HepG2 (cell line): ENCODE measurements around the gene ELAC1. TPM values are rescaled to one million over a fixed set of nuclear protein-coding genes. Genes with fewer than 3 reads are reported as not detected.

Experiments
- ATAC-seq: fragments of 200-7000 bp; cut with Tn5 transposase; 3 replicates; pipeline ENCODE4 v1.9.1; 2020; ENCODE audit warnings: mild to moderate bottlenecking, moderate library complexity
- BruUV-seq: library from RNA; stranded (reverse); fragments of 400-500 nt; replicated peaks from 2 replicates; lab custom pipeline; 2021; lab: Mats Ljungman, UMichigan
- CTCF ChIA-PET: fragments of 300-600 bp; formaldehyde crosslinking; extraction: SDS; loops from one replicate; lab custom pipeline; 2021; ENCODE audit warnings: low total read pairs, inconsistent platforms, low intra/inter-chr PET ratio; lab: Yijun Ruan, JAX
- POLR2A ChIA-PET: fragments of 350-600 bp; sonication (Branson Sonifier 250); formaldehyde crosslinking; loops from one replicate; lab custom pipeline; 2020; ENCODE audit warnings: antibody characterized with exemption, inconsistent platforms; lab: Yijun Ruan, JAX
- DNase-seq: peaks from one replicate; pipeline ENCODE4 v3.0.0-alpha.2; 2015; ENCODE audit warnings: low spot score
- FAIRE-seq: peaks from 3 replicates; lab custom pipeline; 2011; peaks lifted over from hg19 to GRCh38; lab: Jason Lieb, UNC
- H2AFZ ChIP-seq: one replicate; pipeline ENCODE4 v1.6.1; 2011; ENCODE audit warnings: low read length, inconsistent platforms
- H3K27ac ChIP-seq: fragments of 300-600 bp; 3 replicates; pipeline ENCODE4 v1.8.0; 2011; ENCODE audit warnings: mixed run types, mild to moderate bottlenecking, mixed read lengths, low read length, inconsistent platforms; ENCODE audit not compliant: insufficient read depth; ENCODE audit errors: extremely low read length
- H3K27me3 ChIP-seq, 2 experiments: fragments of 200-600 bp in 1 of 2; 2 replicates in 1 of 2; 3 replicates in 1 of 2; pipeline versions ENCODE4 v1.6.0 to v1.8.0; 2011; ENCODE audit warnings: low read length in 2 of 2, mild to moderate bottlenecking in 2 of 2, moderate library complexity in 2 of 2, inconsistent platforms in 1 of 2; ENCODE audit not compliant: insufficient read depth in 2 of 2, control insufficient read depth in 1 of 2
- H3K36me3 ChIP-seq, 2 experiments: fragments of 200-600 bp in 1 of 2; replicated peaks in 1 of 2; 2 replicates in 1 of 2; 3 replicates in 1 of 2; pipeline versions ENCODE4 v1.5.1 to v1.8.0; 2011; ENCODE audit warnings: low read length in 2 of 2, inconsistent platforms in 1 of 2; ENCODE audit not compliant: insufficient read depth in 2 of 2, control insufficient read depth in 1 of 2
- H3K4me1 ChIP-seq: 2 replicates; pipeline ENCODE4 v1.5.1; 2012; ENCODE audit warnings: low read length, inconsistent platforms; ENCODE audit not compliant: insufficient read depth
- H3K4me2 ChIP-seq: 2 replicates; pipeline ENCODE4 v1.6.0; 2011; ENCODE audit warnings: low read depth, low read length, inconsistent platforms
- H3K4me3 ChIP-seq, 3 experiments: fragments of 200-600 bp in 1 of 3; sonication (generic), shearing (Covaris generic) in 1 of 3; replicated peaks in 1 of 3; 2 replicates each; pipeline ENCODE4 v1.5.1; 2011 to 2016; ENCODE audit warnings: low read length in 3 of 3, inconsistent platforms in 2 of 3, low read depth in 2 of 3, mild to moderate bottlenecking in 2 of 3, control low read depth in 1 of 3, mixed read lengths in 1 of 3; ENCODE audit not compliant: insufficient read depth in 1 of 3
- H3K79me2 ChIP-seq: one replicate; pipeline ENCODE4 v1.6.1; 2011; ENCODE audit warnings: low read length, inconsistent platforms; ENCODE audit not compliant: insufficient read depth
- H3K9ac ChIP-seq: 2 replicates; pipeline ENCODE4 v1.6.0; 2011; ENCODE audit warnings: mild to moderate bottlenecking, low read depth, low read length, inconsistent platforms; ENCODE audit not compliant: insufficient read depth
- H3K9me3 ChIP-seq: 2 replicates; pipeline ENCODE4 v1.5.1; 2012; ENCODE audit warnings: mild to moderate bottlenecking, low read length
- H4K20me1 ChIP-seq: 2 replicates; pipeline ENCODE4 v1.6.0; 2011; ENCODE audit warnings: inconsistent platforms, mild to moderate bottlenecking, low read length, moderate library complexity; ENCODE audit not compliant: insufficient read depth
- AKAP8 ChIP-seq: sonication (generic); formaldehyde crosslinking; IDR thresholded peaks from 2 replicates; pipeline ENCODE4 v1.5.1; 2020; ENCODE audit warnings: mild to moderate bottlenecking, missing genetic modification reagents
- MAF1 ChIP-seq: sonication (generic); formaldehyde crosslinking; IDR thresholded peaks from 2 replicates; pipeline ENCODE4 v1.5.0; 2020; ENCODE audit warnings: missing genetic modification reagents, borderline replicate concordance
- MEF2D ChIP-seq: sonication (generic); formaldehyde crosslinking; IDR thresholded peaks from 2 replicates; pipeline ENCODE4 v1.5.1; 2020; ENCODE audit warnings: mild to moderate bottlenecking, missing genetic modification reagents
- RFX1 ChIP-seq: fragments of 450-650 bp; IDR thresholded peaks from 2 replicates; pipeline ENCODE4 v1.6.1; 2017
- SP5 ChIP-seq: IDR thresholded peaks from 2 replicates; pipeline ENCODE4 v1.6.1; 2016; ENCODE audit warnings: low read depth, borderline replicate concordance
- TARDBP ChIP-seq: sonication (generic); formaldehyde crosslinking; IDR thresholded peaks from 2 replicates; pipeline ENCODE4 v1.8.0; 2022; ENCODE audit warnings: mild to moderate bottlenecking, missing genetic modification reagents
- TMF1 ChIP-seq: sonication (generic); formaldehyde crosslinking; IDR thresholded peaks from 2 replicates; pipeline ENCODE4 v1.8.1; 2022; ENCODE audit warnings: low read depth, missing genetic modification reagents
- TSC22D2 ChIP-seq: sonication (generic); formaldehyde crosslinking; IDR thresholded peaks from 2 replicates; pipeline ENCODE4 v1.5.1; 2020; ENCODE audit warnings: missing genetic modification reagents, mild to moderate bottlenecking, borderline replicate concordance
- XRCC5 ChIP-seq: fragments of 200-400 bp; formaldehyde crosslinking; optimal IDR thresholded peaks from 2 replicates; pipeline ENCODE3; 2017; ENCODE audit warnings: mild to moderate bottlenecking, low read length
- ZFP82 ChIP-seq: sonication (generic); formaldehyde crosslinking; IDR thresholded peaks from 2 replicates; pipeline ENCODE4 v1.5.1; 2020; ENCODE audit warnings: mild to moderate bottlenecking, missing genetic modification reagents, borderline replicate concordance
- ZNF12 ChIP-seq: sonication (generic); formaldehyde crosslinking; IDR thresholded peaks from 2 replicates; pipeline ENCODE4 v1.5.0; 2020; ENCODE audit warnings: missing genetic modification reagents
- ZNF446 ChIP-seq: sonication (generic); formaldehyde crosslinking; IDR thresholded peaks from 2 replicates; pipeline ENCODE4 v1.5.0; 2020; ENCODE audit warnings: mild to moderate bottlenecking, missing genetic modification reagents
- ZNF510 ChIP-seq: sonication (generic); formaldehyde crosslinking; IDR thresholded peaks from 2 replicates; pipeline ENCODE4 v1.4.0; 2020; ENCODE audit warnings: low read depth, mild to moderate bottlenecking, missing genetic modification reagents
- ZNF879 ChIP-seq: sonication (generic); formaldehyde crosslinking; IDR thresholded peaks from 2 replicates; pipeline ENCODE4 v1.8.1; 2023; ENCODE audit warnings: missing genetic modification reagents
- WGBS: methylation state at CpG from one replicate; pipeline ENCODE4 v1.1.6; 2017; ENCODE audit warnings: low lambda C conversion rate; 5-methylcytosine and 5-hydroxymethylcytosine counted together
- in situ Hi-C: cut with HindIII; loops from 2 replicates; pipeline ENCODE4 v1.10.0; 2017; ENCODE audit warnings: low pct_unique_long_range_greater_than_20kb; ENCODE audit not compliant: extremely low pct_ligation_motif_present
- intact Hi-C: fragments of 100-400 bp; cut with micrococcal nuclease; formaldehyde crosslinking; loops from one replicate; pipeline ENCODE4 v1.10.0; 2022; ENCODE audit not compliant: unreplicated experiment
- polyA plus RNA-seq, 8 experiments: library from polyadenylated mRNA; depleted of rRNA in 3 of 8; stranded (reverse) in 7 of 8; unstranded in 1 of 8; fragments of >200 nt; fragmentation: Illumina TruSeq in 4 of 8; extraction: Trizol in 4 of 8; gene quantifications; 2 replicates each; pipeline versions ENCODE4 v1.2.1 to v1.2.3, GENCODE V29; 2011 to 2016; ENCODE audit warnings: low read depth in 4 of 8, missing spikeins in 1 of 8, mixed read lengths in 1 of 8; ENCODE audit not compliant: insufficient read depth in 1 of 8
- total RNA-seq, 5 experiments: library from RNA; depleted of rRNA; stranded (reverse); fragments of >200 nt; fragmentation: Illumina TruSeq; extraction: Trizol; gene quantifications; 2 replicates each; pipeline ENCODE4 v1.2.3, GENCODE V29; 2016; ENCODE audit warnings: low read depth in 1 of 5
- TF ChIP-seq, protein P1 (sequence below): sonication (generic); formaldehyde crosslinking; conservative IDR thresholded peaks from 2 replicates; pipeline ENCODE4 v1.8.1; 2023; ENCODE audit warnings: missing genetic modification reagents

The ELAC1 gene
- total and polyA plus RNA-seq, 2 of the 13 experiments (the other 11 are each of a cell fraction or from before 2014, with no cell fraction given), result 1.9 to 3.6 TPM

DNA sequence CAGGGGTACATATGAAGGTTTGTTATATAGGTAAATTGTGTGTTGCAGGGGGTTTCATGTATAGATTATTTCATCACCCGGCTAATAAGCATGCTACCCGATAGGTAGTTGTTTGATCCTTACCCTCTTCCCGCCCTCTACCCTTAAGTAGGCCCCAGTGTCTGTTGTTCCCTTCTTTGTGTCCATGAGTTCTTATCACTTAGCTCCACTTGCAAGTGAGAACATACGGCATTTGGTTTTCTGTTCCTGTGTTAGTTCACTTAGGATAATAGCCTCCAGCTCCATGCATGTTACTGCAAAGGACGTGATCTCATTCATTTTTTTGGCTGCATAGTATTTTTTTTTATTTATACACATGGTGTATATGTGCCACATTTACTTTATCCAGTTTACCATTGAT is 34.2 kb upstream of the ELAC1 start:
- CTCF ChIA-PET, result no interaction called here
- ATAC-seq (no peak), DNase-seq (no peak), FAIRE-seq (no peak)
- no peak overlapping the region for H2AFZ ChIP-seq
- no peak overlapping the region for H3K4me2 ChIP-seq
- no peaks in the 10 kb centered on the region for H3K79me2 ChIP-seq
- no peaks in the 10 kb centered on the region for H3K4me1 ChIP-seq
- no peaks in the 10 kb centered on the region for H3K9me3 ChIP-seq
- H3K27ac ChIP-seq, result no peak overlapping the region
- H3K4me3 ChIP-seq, result no peak overlapping the region
- BruUV-seq, result no TSS peak
- over 99% methylated on average over 5 of the region's 5 CpGs for WGBS
- H4K20me1 ChIP-seq, result no peaks in the 10 kb centered on the region
- H3K36me3 ChIP-seq, result 0 out of 5 replicates have a peak, but pooled peaks cover 0 to 1% of the 10 kb centered on the region in 2 experiments
- POLR2A ChIA-PET, result no interaction called here
- TF ChIP-seq MAF1 (CRISPR knock-in tag) (no peak), ZNF510 (CRISPR knock-in tag) (no peak), TARDBP (no peak), MEF2D (no peak), TSC22D2 (CRISPR knock-in tag) (no peak), ZNF446 (CRISPR knock-in tag) (no peak), ZFP82 (CRISPR knock-in tag) (no peak), ZNF12 (no peak), AKAP8 (CRISPR knock-in tag) (no peak), TMF1 (CRISPR knock-in tag) (no peak), RFX1 (no peak), ZNF879 (CRISPR knock-in tag) (no peak), SP5 (CRISPR knock-in tag) (no peak), XRCC5 (no peak)
- TF ChIP-seq, protein P1, sequence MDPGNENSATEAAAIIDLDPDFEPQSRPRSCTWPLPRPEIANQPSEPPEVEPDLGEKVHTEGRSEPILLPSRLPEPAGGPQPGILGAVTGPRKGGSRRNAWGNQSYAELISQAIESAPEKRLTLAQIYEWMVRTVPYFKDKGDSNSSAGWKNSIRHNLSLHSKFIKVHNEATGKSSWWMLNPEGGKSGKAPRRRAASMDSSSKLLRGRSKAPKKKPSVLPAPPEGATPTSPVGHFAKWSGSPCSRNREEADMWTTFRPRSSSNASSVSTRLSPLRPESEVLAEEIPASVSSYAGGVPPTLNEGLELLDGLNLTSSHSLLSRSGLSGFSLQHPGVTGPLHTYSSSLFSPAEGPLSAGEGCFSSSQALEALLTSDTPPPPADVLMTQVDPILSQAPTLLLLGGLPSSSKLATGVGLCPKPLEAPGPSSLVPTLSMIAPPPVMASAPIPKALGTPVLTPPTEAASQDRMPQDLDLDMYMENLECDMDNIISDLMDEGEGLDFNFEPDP (CRISPR knock-in tag), result no peak
- in situ Hi-C loops (no loop called here), intact Hi-C loops (no loop called here)
- no peaks in the 10 kb centered on the region for H3K27me3 ChIP-seq
- H3K9ac ChIP-seq, result no peak overlapping the region
